Hepatocyte (in vitro differentiated cells): ENCODE data around the gene FGF5. TPM values are rescaled to one million over a fixed set of nuclear protein-coding genes. Genes with fewer than 3 reads are reported as not detected.

Source experiments
- DNase-seq: peaks from one replicate; pipeline ENCODE4 v3.0.0-alpha.2; 2016; ENCODE audit warnings: low spot score
- H2AFZ ChIP-seq: fragments of 200-600 bp; sonication (generic); 2 replicates; pipeline ENCODE4 v1.6.0; 2016; ENCODE audit warnings: antibody characterized with exemption, mild to moderate bottlenecking
- H3K27ac ChIP-seq: fragments of 200-600 bp; sonication (generic); 2 replicates; pipeline ENCODE4 v1.5.1; 2016; ENCODE audit warnings: mild to moderate bottlenecking
- H3K27me3 ChIP-seq: fragments of 200-600 bp; sonication (generic); 2 replicates; pipeline ENCODE4 v1.6.1; 2016
- H3K36me3 ChIP-seq: fragments of 200-600 bp; sonication (generic); replicated peaks from 2 replicates; pipeline ENCODE4 v1.5.1; 2016; ENCODE audit warnings: low read depth; ENCODE audit not compliant: insufficient read depth
- H3K4me1 ChIP-seq: fragments of 200-600 bp; sonication (generic); 2 replicates; pipeline ENCODE4 v1.5.1; 2016; ENCODE audit warnings: mild to moderate bottlenecking, moderate library complexity; ENCODE audit not compliant: insufficient read depth
- H3K4me2 ChIP-seq: fragments of 200-600 bp; sonication (generic); 2 replicates; pipeline ENCODE4 v1.6.0; 2016
- H3K4me3 ChIP-seq: fragments of 200-600 bp; sonication (generic); 2 replicates; pipeline ENCODE4 v1.5.1; 2016; ENCODE audit warnings: mild to moderate bottlenecking
- H3K79me2 ChIP-seq: fragments of 200-600 bp; sonication (generic); 2 replicates; pipeline ENCODE4 v1.6.0; 2017; ENCODE audit warnings: mild to moderate bottlenecking
- H3K9me2 ChIP-seq: fragments of 200-600 bp; sonication (generic); replicated peaks from 2 replicates; pipeline ENCODE4 v1.6.0; 2017; ENCODE audit warnings: mild to moderate bottlenecking; ENCODE audit not compliant: insufficient read depth
- H3K9me3 ChIP-seq: fragments of 200-600 bp; sonication (generic); 2 replicates; pipeline ENCODE4 v1.5.1; 2016; ENCODE audit warnings: low read depth, mild to moderate bottlenecking
- H4K20me1 ChIP-seq: fragments of 200-600 bp; sonication (generic); 2 replicates; pipeline ENCODE4 v1.6.0; 2016; ENCODE audit warnings: mild to moderate bottlenecking; ENCODE audit not compliant: insufficient read depth, poor library complexity, severe bottlenecking
- EZH2 ChIP-seq: fragments of 200-600 bp; sonication (generic); IDR thresholded peaks from 2 replicates; pipeline ENCODE4 v1.6.1; 2016; ENCODE audit warnings: antibody characterized with exemption, mild to moderate bottlenecking, borderline replicate concordance
- EZH2phosphoT487 ChIP-seq: fragments of 200-600 bp; sonication (generic); IDR thresholded peaks from one replicate; pipeline ENCODE4 v1.6.1; 2018; ENCODE audit warnings: antibody characterized with exemption, mild to moderate bottlenecking, low read depth, moderate library complexity; ENCODE audit not compliant: unreplicated experiment, severe bottlenecking
- WGBS: methylation state at CpG from one replicate; pipeline ENCODE4 v1.1.6; 2016; ENCODE audit warnings: low lambda C conversion rate; ENCODE audit errors: missing lambda C conversion rate; 5-methylcytosine and 5-hydroxymethylcytosine counted together
- polyA plus RNA-seq: library from polyadenylated mRNA; unstranded; fragments of >200 nt; fragmentation: Nextera tagmentation; extraction: Ambion mirVana; gene quantifications from 2 replicates; pipeline ENCODE4 v1.2.1, GENCODE V29; 2016
- total RNA-seq: library from RNA; depleted of rRNA; stranded (reverse); fragments of >200 nt; gene quantifications from 2 replicates; pipeline ENCODE4 v1.2.3, GENCODE V29; 2014
- TF ChIP-seq, protein P1 (sequence below): fragments of 200-600 bp; sonication (generic); IDR thresholded peaks from 2 replicates; pipeline ENCODE4 v1.5.1; 2016; ENCODE audit warnings: antibody characterized with exemption, mild to moderate bottlenecking; ENCODE audit not compliant: poor library complexity

Gene FGF5
- total and polyA plus RNA-seq, 2 experiments from 2014 or later: 0.42 TPM; not detected in 1

DNA sequence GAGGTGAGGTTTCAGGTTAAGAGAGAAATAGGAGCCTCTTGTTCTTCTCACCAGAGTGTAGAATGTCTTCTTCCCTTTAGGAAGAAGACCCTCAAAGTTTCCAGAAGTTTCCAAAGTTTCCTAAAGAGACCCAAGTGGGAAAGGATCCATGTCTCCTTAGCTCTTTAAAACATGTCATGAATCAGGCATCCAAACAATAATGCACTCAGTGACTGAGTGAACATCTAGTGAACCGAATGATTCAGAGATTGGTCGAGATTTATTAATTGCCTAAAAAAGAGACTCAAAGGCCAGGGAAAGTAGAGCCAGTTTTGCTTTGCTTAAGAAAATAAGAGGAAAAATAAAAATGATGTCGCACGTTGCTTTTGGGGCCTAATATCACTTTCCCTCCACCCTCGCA is 29.4 kb downstream of the FGF5 start:
- no peak overlapping the region for H3K4me2 ChIP-seq
- H3K4me3 ChIP-seq: no peak overlapping the region
- no peaks in the 10 kb centered on the region for H4K20me1 ChIP-seq
- H2AFZ ChIP-seq: no peak overlapping the region
- no peaks in the 10 kb centered on the region for H3K79me2 ChIP-seq
- TF ChIP-seq EZH2phosphoT487 (no peak), EZH2 (no peak)
- TF ChIP-seq, protein P1, sequence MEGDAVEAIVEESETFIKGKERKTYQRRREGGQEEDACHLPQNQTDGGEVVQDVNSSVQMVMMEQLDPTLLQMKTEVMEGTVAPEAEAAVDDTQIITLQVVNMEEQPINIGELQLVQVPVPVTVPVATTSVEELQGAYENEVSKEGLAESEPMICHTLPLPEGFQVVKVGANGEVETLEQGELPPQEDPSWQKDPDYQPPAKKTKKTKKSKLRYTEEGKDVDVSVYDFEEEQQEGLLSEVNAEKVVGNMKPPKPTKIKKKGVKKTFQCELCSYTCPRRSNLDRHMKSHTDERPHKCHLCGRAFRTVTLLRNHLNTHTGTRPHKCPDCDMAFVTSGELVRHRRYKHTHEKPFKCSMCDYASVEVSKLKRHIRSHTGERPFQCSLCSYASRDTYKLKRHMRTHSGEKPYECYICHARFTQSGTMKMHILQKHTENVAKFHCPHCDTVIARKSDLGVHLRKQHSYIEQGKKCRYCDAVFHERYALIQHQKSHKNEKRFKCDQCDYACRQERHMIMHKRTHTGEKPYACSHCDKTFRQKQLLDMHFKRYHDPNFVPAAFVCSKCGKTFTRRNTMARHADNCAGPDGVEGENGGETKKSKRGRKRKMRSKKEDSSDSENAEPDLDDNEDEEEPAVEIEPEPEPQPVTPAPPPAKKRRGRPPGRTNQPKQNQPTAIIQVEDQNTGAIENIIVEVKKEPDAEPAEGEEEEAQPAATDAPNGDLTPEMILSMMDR: no peak
- H3K27me3 ChIP-seq: no peaks in the 10 kb centered on the region
- DNase-seq: no peak
- no peak overlapping the region for H3K27ac ChIP-seq
- H3K9me3 ChIP-seq: no peaks in the 10 kb centered on the region
- WGBS: 92% methylated on average over 5 of the region's 5 CpGs
- no peaks in the 10 kb centered on the region for H3K36me3 ChIP-seq
- no peaks in the 10 kb centered on the region for H3K4me1 ChIP-seq
- H3K9me2 ChIP-seq: no peaks in the 10 kb centered on the region

DNA sequence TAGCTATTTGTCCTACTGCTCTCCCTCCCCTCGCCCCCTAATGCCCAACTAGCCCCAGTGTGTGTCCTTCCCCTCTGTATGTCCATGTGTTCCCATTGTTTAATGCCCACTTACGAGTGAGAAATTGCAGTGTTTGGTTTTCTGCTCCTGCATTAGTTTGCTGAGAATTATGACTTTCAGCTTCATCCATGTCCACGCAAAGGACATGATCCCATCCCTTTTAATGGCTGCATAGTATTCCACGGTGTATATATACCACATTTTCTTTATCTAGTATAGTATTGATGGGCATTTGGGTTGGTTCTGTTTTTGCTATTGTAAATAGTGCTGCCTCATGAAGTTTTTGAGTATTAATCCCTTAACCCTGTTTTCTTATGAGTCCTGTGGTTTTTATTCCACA is 35.4 kb downstream of the FGF5 start:
- no peak overlapping the region for H3K4me2 ChIP-seq
- H3K9me2 ChIP-seq: no peaks in the 10 kb centered on the region
- H3K27ac ChIP-seq: no peak overlapping the region
- 64% methylated on average over 4 of the region's 4 CpGs for WGBS
- no peaks in the 10 kb centered on the region for H3K36me3 ChIP-seq
- TF ChIP-seq EZH2 (no peak), EZH2phosphoT487 (no peak)
- TF ChIP-seq, protein P1: no peak
- DNase-seq: no peak
- no peaks in the 10 kb centered on the region for H4K20me1 ChIP-seq
- H3K9me3 ChIP-seq: no peaks in the 10 kb centered on the region
- H3K4me1 ChIP-seq: no peaks in the 10 kb centered on the region
- H3K79me2 ChIP-seq: no peaks in the 10 kb centered on the region
- H3K27me3 ChIP-seq: no peaks in the 10 kb centered on the region
- H2AFZ ChIP-seq: no peak overlapping the region
- no peak overlapping the region for H3K4me3 ChIP-seq

DNA sequence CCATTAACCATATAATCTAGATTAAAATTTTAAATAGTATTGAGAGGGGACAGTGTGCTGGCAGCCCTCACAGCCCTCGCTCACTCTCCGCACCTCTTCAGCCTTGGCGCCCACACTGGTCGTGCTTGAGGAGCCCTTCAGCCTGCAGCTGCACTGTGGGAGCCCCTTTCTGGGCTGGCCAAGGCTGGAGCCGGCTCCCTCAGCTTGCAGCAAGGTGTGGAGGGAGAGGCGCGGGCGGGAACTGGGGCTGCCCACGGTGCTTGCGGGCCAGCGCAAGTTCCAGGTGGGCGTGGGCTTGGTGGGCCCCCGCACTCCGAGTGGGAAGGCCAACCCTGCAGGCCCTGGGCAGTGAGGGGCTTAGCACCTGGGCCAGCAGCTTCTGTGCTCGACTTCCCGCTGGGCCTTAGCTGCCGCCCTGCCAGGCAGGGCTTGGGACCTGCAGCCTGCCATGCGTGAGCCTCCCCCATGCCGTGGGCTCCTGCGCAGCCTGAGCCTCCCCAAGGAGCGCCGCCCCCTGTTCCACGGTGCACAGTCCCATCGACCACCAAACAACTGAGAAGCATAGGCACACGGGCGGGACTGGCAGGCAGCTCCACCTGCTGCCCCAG is 36.3 kb downstream of the FGF5 start:
- WGBS: 95% methylated on average over 25 of the region's 26 CpGs
- Histone ChIP-seq H3K27ac (no peak overlapping the region), H3K36me3 (no peaks in the 10 kb centered on the region), H3K9me3 (no peaks in the 10 kb centered on the region), H3K4me3 (no peak overlapping the region), H3K79me2 (no peaks in the 10 kb centered on the region), H3K27me3 (no peaks in the 10 kb centered on the region), H3K9me2 (no peaks in the 10 kb centered on the region), H2AFZ (no peak overlapping the region), H4K20me1 (no peaks in the 10 kb centered on the region), H3K4me1 (no peaks in the 10 kb centered on the region), H3K4me2 (no peak overlapping the region)
- DNase-seq: no peak
- TF ChIP-seq, protein P1: no peak
- TF ChIP-seq EZH2phosphoT487 (no peak), EZH2 (no peak)
